Measurements from ENCODE around the gene ALKBH8.

DNA sequence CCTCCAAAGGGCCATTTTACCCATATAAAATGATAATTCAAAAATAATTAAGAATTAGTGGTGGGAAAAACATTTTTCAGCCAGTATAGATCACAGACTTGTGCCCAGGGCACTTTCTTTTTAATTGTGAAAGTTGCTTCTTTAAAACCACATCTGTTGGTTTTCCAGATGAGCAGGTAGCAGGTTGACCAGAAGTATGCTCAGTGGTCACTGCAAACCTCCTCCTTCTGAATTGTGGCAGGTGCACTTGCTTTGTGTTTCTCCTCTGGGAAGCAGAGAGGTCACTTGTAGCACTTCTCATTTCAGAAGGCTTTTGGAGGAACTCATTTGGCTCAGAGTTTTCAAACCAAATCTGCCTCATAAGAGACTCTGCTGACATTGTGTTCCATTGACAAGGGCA lies 83.3 kb downstream of the ALKBH8 start:
- no peak for TF ChIP-seq TAF1 (IDR thresholded peaks at IDR 0.05; ENCODE audit: low read depth, low read length)
- TF ChIP-seq POLR2AphosphoS5 (IDR thresholded peaks at IDR 0.05; ENCODE audit: low read depth, low read length) = no peak
- TF ChIP-seq POLR2A (IDR thresholded peaks at IDR 0.05; ENCODE audit: low read depth, low read length) = no peak
- no peak for TF ChIP-seq SPI1 (IDR thresholded peaks at IDR 0.05; ENCODE audit: low read depth, low read length)
- no peak for TF ChIP-seq PAX5 (IDR thresholded peaks at IDR 0.05; ENCODE audit: insufficient read depth, low read length, severe bottlenecking)

All from GM12891 (cell line).